Measurements from ENCODE around the gene CMIP.

Gene CMIP

GRCh38 chr16:81469183-81469677 lies 24.6 kb downstream of the CMIP start:
- peaks cover 88% of the 10 kb centered on the region for H3K79me2 ChIP-seq (ENCODE audit: insufficient read depth, low read length)
- H2AFZ ChIP-seq (ENCODE audit: low read length), result no peak overlapping the region
- no peaks in the 10 kb centered on the region for H3K9me3 ChIP-seq (ENCODE audit: insufficient read depth, low read depth, low read length)
- peak overlapping the region; percentile 33 for H3K4me3 ChIP-seq (ENCODE audit: low read length, poor library complexity, severe bottlenecking)
- peaks cover 43% of the 10 kb centered on the region for H3K4me1 ChIP-seq (ENCODE audit: insufficient read depth, low read length, poor library complexity, severe bottlenecking)
- H3K27me3 ChIP-seq (ENCODE audit: insufficient read depth, low read length, poor library complexity, severe bottlenecking), result no peaks in the 10 kb centered on the region
- TF ChIP-seq CTCF (conservative IDR thresholded peaks at IDR 0.05; ENCODE audit: low read length) (no peak), EZH2phosphoT487 (IDR thresholded peaks at IDR 0.05; ENCODE audit: borderline replicate concordance) (no peak)
- peak overlapping the region; percentile 26 for H3K9ac ChIP-seq (ENCODE audit: low read depth, low read length, poor library complexity, severe bottlenecking)
- H3K36me3 ChIP-seq (ENCODE audit: insufficient read depth, low read length), result peaks cover 14% of the 10 kb centered on the region; the same call in 1 of the 2 replicates
- H3K9me2 ChIP-seq (replicated peaks; ENCODE audit: low read depth, low read length), result no peaks in the 10 kb centered on the region
- peaks cover 13% of the 10 kb centered on the region for H4K20me1 ChIP-seq (ENCODE audit: insufficient read depth, low read length, poor library complexity, severe bottlenecking)
- peak overlapping the region; percentile 82 for H3K4me2 ChIP-seq (ENCODE audit: low read depth, low read length, poor library complexity, severe bottlenecking)
- H3F3A ChIP-seq (ENCODE audit: low read depth), result peaks cover 15% of the 10 kb centered on the region; the same call in 1 of the 2 replicates

DNA sequence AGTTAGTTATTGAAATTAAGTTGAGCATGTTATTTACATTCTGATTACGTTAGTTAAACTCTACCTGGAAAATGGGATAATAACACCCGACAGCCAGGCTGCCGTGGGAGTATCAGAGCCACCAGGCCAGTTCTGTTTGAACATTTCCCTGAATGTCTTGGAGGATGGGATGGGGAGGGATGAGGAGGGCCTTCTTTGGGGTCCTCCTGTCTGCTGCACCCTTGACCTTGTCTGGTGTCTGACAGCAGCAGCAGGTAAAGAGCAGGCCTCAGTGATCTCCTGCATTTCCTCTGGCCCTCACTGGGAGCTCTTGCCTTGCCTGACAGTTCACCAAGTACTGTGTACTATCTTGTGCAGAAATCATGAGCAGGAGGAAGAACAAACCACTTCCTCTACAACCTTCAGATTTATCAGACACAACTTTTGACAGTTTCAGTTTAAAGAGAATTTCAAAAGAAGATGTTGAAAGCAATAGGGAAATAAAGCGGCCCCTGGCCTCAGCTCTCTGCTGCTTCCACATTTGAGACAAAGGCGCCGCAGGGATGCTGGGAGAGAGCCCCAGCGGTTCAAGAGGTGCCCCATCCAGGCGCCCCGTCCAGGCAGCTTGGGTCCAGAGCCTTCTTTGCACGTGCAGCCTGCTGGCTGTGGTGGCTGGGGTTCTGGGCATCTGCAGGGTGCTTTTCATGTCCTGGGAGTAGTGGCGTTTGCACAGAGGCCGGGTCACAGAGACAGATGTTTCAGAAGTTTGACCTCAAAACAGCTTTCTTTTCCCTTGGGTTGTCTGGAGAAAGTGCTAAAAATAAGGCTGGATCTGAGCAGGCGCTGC lies 25.3 kb downstream of the CMIP start:
- peaks cover 43% of the 10 kb centered on the region for H3K4me1 ChIP-seq (ENCODE audit: insufficient read depth, low read length, poor library complexity, severe bottlenecking)
- no peaks in the 10 kb centered on the region for H3K9me3 ChIP-seq (ENCODE audit: insufficient read depth, low read depth, low read length)
- H4K20me1 ChIP-seq (ENCODE audit: insufficient read depth, low read length, poor library complexity, severe bottlenecking), result peaks cover 13% of the 10 kb centered on the region
- peaks cover 15% of the 10 kb centered on the region; the same call in 1 of the 2 replicates for H3F3A ChIP-seq (ENCODE audit: low read depth)
- peaks cover 14% of the 10 kb centered on the region; the same call in 1 of the 2 replicates for H3K36me3 ChIP-seq (ENCODE audit: insufficient read depth, low read length)
- H3K4me2 ChIP-seq (ENCODE audit: low read depth, low read length, poor library complexity, severe bottlenecking), result peak overlapping the region; percentile 82
- H3K4me3 ChIP-seq (ENCODE audit: low read length, poor library complexity, severe bottlenecking), result peak overlapping the region; percentile 65
- TF ChIP-seq CTCF (conservative IDR thresholded peaks at IDR 0.05; ENCODE audit: low read length) (no peak), EZH2phosphoT487 (IDR thresholded peaks at IDR 0.05; ENCODE audit: borderline replicate concordance) (no peak)
- H3K27me3 ChIP-seq (ENCODE audit: insufficient read depth, low read length, poor library complexity, severe bottlenecking), result no peaks in the 10 kb centered on the region
- H3K9ac ChIP-seq (ENCODE audit: low read depth, low read length, poor library complexity, severe bottlenecking), result peak overlapping the region; percentile 56
- no peaks in the 10 kb centered on the region for H3K9me2 ChIP-seq (replicated peaks; ENCODE audit: low read depth, low read length)
- H3K79me2 ChIP-seq (ENCODE audit: insufficient read depth, low read length), result peaks cover 84% of the 10 kb centered on the region
- no peak overlapping the region for H2AFZ ChIP-seq (ENCODE audit: low read length)

DNA sequence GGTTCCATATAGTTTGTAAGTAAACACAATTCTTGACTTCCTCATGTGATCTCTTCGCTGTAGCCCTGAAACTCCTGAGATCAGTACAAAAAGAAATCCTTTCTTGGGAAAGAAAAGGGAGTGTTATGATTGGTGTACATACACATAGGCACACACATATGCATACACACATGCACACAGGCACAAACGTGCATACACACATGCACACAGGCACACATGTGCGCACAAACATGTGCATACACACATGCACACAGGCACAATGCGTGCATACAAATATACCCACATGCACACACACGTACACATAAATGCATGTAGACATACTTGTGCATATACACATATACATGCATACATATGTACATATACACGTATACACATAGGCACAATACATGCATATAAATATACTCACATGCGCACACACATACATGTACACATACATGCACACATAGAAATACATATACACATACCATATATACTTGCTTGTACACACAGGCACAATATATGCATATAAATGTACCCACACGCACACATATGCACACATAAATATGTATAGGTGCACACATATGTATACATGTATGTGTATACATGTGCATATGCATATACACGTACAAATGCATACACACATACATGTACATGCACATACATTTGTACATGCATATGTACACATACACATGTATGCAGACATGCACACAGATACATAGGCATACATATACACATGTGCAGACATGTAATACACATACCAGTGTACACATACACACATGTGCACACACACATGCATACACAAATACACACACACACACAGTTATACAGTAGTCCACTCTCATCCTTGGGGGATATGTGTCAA lies 26.4 kb downstream of the CMIP start:
- Histone ChIP-seq H3K36me3 (ENCODE audit: insufficient read depth, low read length) (peaks cover 14% of the 10 kb centered on the region; the same call in 1 of the 2 replicates), H3K4me1 (ENCODE audit: insufficient read depth, low read length, poor library complexity, severe bottlenecking) (peaks cover 43% of the 10 kb centered on the region), H2AFZ (ENCODE audit: low read length) (no peak overlapping the region), H3K4me2 (ENCODE audit: low read depth, low read length, poor library complexity, severe bottlenecking) (peak overlapping the region; percentile 82), H3K27me3 (ENCODE audit: insufficient read depth, low read length, poor library complexity, severe bottlenecking) (no peaks in the 10 kb centered on the region), H3K4me3 (ENCODE audit: low read length, poor library complexity, severe bottlenecking) (peak overlapping the region; percentile 65), H4K20me1 (ENCODE audit: insufficient read depth, low read length, poor library complexity, severe bottlenecking) (peaks cover 13% of the 10 kb centered on the region), H3K79me2 (ENCODE audit: insufficient read depth, low read length) (peaks cover 76% of the 10 kb centered on the region), H3K9me3 (ENCODE audit: insufficient read depth, low read depth, low read length) (no peaks in the 10 kb centered on the region), H3K9me2 (replicated peaks; ENCODE audit: low read depth, low read length) (no peaks in the 10 kb centered on the region), H3K9ac (ENCODE audit: low read depth, low read length, poor library complexity, severe bottlenecking) (peak overlapping the region; percentile 56), H3F3A (ENCODE audit: low read depth) (peaks cover 15% of the 10 kb centered on the region; the same call in 1 of the 2 replicates)
- TF ChIP-seq CTCF (conservative IDR thresholded peaks at IDR 0.05; ENCODE audit: low read length) (no peak), EZH2phosphoT487 (IDR thresholded peaks at IDR 0.05; ENCODE audit: borderline replicate concordance) (no peak)

Data from Loucy (cell line).